GM21529 (cell line): ENCODE data around the gene TRIM17.

Experiments
- ATAC-seq: cut with Tn5 transposase; IDR thresholded peaks from one replicate; pipeline ENCODE4 v1.9.1; 2021; ENCODE audit not compliant: unreplicated experiment

The TRIM17 gene, protein sequence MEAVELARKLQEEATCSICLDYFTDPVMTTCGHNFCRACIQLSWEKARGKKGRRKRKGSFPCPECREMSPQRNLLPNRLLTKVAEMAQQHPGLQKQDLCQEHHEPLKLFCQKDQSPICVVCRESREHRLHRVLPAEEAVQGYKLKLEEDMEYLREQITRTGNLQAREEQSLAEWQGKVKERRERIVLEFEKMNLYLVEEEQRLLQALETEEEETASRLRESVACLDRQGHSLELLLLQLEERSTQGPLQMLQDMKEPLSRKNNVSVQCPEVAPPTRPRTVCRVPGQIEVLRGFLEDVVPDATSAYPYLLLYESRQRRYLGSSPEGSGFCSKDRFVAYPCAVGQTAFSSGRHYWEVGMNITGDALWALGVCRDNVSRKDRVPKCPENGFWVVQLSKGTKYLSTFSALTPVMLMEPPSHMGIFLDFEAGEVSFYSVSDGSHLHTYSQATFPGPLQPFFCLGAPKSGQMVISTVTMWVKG

DNA sequence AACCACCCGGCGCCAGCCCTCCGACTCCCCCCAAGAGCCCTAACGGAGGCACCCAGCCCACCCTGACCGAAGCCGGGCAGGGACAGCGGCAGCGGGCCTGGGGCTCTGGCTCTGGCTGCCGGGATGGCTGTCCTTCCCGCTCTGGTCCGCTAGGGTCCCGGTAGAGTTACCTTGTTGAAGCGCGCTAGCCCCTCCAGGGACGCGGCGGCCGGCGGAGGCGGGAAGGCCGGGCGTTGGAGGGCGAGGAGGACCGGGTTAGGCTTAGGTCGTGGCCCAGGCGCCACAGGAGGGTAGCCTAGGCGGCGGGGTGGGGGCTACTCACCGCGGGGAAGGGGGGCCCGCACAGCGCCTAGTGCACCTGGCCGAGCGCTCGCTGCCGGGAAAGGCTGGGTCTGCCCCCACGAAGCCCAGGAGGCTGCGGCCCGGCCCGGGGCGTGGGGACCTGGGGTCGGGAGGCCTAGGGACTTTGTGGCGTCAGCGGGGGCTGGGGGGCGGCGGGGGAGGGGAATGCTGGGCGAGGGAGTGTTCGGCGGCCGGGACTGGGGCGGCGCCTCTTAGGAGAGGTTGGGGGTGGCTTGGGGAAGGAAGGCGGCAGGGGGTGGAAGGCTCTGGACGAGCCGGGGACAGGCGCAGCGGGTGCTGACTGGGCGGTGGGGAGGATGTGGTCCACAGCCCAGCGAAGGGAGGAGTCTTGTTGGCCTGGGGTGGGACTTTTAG is at the start of gene TRIM17:
TRIM17 (minus strand) TSS at position 645 of the 717 bp plus-strand sequence. CDS start 1,789 bp downstream, outside the sequence.
- ATAC-seq, result no peak

DNA sequence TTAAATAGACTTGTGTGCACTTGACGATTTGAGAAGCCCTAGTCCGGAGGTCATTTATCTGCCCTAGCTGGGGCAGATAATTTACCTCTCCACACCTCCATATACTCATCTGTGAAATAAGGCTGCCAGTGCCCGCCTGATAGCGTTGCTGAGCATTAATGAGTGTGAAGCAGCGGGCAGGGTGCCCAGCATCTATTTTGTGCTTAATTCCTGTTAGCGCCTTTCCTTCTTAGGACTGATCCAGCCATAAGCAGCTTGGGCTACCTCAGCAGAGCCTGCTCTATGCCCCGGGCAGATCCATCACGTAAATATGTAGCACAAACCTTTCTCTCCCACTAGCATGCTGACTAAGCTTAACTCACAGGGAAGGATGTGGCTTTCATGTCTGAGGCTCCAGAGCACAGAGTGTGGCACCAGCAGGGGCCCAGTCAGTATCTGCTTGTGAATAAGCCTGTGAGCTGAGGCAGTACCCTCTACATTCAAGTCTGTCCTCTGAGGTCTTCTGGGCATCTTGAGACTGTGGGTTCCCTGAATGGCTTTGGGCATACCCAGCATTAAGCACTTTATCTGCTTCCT is 49.0 kb upstream of the TRIM17 start:
- ATAC-seq, result no peak

DNA sequence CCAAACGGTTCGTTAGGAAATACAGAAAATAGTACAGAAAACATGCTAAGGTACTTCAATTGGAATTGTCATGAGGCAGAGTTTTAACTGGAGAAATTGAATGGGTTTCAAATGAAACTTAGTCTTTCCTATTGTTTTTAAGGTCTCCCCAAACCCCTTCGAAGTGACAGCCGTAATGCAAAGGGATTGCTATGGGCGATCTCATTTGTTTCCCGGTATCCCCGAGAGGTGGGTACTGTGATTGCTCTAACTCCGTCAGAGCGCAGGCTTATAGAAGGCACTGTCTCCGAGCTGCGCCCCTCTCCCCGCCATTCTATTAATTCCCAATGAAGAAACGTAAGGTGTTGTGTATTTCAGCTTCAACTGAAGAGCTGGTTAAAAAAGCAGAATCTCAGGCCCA is 48.5 kb upstream of the TRIM17 start:
- no peak for ATAC-seq

DNA sequence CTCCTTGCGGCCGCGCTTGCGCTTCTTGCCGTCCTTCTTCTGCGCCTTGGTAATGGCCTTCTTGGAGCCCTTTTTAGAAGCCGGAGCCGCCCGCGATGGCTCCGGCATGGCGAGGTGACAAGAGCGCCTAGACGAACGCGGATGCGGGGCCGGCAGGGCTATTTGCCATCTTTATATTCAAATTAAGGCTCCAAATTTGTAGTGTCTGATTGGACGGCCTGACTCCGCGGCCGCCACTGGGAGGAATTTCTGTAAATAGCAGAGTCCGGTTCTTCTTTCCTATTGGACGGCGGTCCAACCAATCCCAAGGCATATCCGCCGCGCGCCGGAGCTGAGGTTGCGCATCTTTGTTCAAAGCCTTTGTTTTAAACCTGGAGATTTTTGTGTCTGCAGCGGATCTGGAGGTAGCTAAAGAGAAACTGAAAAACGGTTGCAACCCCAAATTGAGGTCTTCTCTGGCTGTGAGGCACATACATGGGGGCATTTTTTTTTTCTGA is 47.9 kb upstream of the TRIM17 start:
- ATAC-seq, result peak; percentile 82

DNA sequence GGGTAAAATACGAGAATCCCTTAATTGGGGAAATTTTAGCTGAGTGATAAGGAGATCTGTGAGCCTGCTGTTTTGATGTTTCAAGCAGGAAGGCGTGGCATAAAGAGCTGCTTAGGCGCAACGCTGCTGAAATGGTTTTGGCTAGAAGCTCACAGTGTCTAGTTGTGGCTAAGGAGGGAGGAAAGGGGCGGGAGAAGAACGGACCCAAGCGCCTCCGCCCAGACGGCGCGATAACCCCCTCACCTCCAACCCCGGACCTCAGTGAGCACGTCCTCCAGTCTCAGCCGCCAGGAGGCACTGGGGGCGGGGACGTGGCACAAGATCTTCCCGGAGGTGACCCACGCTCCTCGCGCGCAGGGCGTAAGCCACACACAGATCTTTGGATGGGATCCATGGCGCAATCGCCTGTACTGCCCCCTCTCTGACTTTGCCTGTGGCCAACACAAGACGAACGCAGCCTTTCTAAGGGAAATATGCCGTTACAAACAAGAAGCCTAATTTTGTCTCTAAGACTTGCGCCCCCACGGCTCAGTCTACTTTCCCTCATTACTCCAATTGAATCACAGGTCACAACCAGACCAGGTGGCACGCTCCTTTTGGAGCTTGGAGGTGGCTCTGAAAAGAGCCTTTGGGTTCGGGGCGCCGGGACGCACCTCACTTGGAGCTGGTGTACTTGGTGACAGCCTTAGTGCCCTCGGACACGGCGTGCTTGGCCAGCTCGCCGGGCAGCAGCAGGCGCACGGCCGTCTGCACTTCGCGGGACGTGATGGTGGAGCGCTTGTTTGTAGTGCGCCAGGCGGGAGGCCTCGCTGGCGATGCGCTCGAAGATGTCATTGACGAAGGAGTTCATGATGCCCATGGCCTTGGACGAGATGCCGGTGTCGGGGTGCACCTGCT is 47.1 kb upstream of the TRIM17 start:
- peak; percentile 64 for ATAC-seq

DNA sequence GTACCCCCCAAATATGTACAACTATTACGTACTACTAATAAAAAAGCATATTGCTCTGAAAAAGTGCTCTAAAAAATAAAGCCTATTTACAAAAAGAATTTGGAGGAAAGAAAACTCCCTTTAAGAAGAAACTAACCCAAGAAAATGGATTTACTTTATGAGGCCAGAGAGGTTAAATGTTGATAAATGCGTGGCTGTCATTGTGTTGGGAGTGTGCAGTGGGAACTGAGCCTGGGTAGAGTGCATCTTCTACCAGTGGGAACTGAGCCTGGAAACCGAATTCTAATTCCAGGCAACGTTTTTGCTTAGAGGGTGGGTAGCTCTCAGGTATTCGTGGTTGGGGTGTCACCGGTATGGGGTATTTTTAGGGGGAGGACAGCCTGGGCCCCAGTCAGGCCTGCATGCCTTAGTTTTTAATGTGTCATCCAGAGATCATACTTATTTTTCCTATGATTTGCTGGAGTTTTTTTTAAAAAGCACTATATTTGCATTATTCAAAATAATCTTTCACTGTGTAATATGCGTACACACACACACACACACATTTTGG is 46.4 kb upstream of the TRIM17 start:
- no peak for ATAC-seq

DNA sequence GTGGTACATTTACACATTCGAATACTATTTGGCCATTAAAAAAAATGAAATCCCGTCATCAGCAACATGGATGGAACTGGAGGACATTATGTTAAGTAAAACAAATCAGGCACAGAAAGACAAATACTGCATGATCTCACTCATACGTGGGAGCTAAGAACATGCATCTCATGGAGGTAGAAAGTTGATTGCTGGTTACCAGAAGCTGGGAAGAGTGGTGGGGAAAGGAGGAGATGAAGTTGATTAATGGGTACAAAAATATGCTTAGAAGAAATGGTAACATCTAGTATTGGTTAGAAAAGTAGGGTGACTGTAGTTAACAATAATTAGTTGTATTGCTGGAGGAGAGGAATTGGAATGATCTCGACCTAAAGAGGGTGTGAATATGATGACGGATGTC is 45.9 kb upstream of the TRIM17 start:
- no peak for ATAC-seq

DNA sequence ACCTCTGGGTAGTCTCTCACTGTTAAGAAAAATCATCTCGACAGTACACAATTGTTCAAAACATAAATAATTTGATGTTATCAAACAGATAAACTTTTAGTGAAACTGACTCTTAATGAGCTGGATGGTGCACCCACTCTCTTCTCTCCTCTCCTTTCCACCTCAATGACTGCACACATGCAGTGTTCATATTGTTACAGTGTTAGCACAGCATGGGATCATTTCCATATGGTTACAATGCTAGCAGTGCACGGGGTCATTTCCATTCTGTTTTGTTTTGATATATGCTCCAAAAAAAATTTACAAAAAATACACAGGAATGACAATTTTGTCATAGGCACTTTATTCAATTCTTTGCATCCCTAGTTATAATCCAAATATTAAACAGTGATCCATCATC is 44.2 kb upstream of the TRIM17 start:
- no peak for ATAC-seq

DNA sequence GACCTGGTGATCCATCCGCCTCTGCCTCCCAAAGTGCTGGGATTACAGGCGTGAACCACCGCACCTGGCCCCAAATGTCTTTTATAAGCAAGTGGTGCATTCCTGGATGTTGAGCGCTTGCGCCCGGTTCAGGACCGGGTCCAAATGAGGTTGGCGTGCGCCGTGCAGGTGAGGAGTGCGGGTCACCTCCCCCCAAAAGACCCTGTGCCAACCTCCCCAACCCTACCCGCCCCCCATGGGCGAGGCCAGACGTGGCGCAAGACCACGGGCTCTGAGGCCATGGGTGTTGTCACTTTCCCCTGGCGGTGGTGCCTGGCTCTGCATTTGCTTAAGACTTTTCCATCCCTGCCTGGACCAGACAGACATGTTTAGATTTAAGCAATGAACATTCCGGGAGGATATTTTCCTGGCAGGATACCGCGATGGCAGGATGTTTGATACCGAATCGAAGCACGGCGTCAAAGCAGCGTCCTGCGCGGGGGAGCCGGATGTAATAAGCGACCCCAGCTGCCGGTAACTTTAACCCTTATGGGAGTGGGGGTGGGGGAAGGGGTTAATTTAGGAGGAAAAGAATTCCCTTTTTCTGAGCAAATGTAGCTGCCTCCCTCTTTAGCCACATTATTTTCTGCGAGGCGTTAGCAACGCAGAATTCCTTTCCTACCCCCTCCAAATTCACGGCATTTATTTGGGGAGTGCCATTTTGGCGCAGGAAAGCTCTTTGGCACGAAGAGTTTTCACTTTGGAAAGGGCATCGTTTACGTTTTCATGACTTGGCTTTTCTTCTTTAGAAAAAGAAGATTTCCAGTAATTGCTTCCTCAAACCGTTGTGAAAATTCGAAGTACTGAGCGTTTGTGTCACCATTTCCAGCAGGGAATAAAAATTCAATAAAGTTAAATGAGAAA is 42.7 kb upstream of the TRIM17 start:
- peak; percentile 27 for ATAC-seq

DNA sequence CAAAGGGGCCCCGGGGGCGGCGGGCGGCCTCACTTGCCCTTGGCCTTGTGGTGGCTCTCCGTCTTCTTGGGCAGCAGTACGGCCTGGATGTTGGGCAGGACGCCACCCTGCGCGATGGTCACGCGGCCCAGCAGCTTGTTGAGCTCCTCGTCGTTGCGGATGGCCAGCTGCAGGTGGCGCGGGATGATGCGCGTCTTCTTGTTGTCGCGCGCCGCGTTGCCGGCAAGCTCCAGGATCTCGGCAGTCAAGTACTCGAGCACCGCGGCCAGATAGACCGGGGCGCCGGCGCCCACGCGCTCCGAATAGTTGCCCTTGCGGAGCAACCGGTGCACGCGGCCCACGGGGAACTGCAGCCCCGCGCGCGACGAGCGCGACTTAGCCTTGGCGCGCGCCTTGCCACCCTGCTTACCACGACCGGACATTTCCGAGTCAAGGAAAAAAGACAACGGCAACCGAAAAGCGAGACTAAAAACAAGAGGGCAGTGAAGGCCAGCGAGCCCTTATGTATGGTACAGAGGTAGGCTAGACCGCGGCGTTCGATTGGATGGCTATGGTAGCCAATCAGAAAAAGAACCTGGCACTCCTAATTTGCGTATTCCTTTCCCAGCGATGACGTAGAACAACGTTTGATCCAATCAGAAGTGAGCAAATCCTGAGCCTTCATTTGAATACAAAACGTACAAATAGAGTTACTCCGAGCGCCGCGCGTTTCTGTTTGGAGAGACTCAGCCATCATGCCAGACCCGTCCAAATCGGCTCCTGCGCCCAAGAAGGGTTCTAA is 40.9 kb upstream of the TRIM17 start:
- peak; percentile 87 for ATAC-seq

DNA sequence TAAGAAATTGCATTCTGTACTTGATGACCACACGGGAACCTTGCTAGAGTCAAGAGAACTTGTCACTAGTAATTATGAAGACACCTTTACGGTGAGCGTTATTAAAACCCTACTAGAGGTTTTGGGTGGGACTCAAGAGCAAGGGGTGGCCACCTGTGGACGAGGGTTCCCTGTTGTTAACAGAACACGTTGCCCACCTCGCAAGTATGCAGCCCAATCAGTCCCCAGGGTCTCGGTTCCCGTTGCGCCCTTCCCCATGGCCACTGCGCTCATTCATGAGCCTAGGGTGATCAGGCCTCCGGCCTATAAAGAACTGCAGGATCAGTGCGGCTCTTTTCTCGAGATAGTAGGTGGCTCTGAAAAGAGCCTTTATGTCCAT is 40.3 kb upstream of the TRIM17 start:
- peak; percentile 15 for ATAC-seq

DNA sequence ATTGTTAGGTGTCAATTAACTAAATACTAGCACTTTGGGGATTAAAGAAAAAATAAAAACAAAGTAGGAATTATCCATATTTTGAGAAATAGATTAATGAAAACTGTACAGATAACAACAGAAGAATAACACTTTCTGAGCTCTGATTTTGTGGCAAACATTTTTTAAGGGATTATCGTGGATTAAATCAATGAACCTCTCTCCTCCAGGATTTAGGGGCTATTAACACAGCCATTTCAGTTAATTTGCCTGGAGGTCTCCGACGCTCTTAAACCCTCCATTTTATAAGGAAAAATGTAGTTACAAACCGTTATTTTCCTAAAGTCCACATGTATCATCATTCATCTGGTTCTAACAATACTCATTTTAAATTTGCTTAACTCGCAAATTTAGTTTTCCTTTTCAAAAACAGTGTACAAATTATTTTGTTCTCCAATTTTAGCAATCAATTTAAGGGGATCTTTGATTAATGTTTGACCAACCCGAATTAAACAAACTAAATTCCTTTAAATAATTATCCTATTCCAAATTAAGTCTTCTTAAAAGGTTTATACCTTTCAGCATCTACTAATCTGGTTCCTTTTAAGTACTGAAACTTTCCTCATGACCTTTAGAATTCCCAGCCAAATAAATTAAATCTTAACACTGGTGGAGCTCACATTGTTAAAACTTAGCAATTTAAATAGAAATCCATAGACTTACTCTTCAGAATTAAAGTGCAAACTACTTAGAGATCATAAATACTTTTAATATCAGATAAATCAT is 39.8 kb upstream of the TRIM17 start:
- ATAC-seq, result no peak

DNA sequence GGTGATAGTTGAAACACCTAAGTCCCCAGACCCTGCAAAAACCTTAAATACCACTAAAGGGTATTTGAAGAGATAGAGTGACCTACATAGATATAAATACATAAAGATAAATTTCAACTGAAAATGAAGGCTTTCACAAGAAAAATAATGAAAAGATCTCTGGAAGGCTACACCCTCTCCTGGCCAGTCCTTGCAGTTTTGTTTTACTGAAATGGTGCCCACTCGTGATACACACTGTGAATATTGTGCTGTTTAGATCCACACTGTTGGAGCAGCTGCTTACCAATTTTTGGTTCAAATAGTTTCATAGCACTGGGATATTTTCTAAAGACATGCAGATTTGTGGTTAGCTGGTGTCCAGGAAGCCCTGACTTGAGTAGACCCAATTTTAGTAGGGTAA is 39.1 kb upstream of the TRIM17 start:
- ATAC-seq, result no peak

DNA sequence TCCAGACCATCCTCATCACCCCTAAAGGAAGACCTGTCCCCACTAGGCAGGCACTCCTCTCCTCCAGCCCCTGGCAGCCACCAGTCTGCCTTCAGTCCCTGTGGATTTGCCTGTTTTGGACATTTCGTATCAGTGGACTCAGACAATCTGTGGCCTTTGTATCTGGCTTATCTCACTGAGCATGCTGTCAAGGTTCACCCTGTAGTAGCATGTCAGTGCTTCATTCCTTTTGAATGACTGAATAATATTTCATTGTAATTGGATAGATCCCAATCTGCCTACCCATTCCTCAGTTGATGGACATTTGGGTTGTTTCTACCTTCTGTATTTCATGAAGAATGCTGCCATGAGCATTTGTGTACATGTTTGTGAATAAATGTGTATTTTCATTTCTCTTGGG is 37.6 kb upstream of the TRIM17 start:
- no peak for ATAC-seq

DNA sequence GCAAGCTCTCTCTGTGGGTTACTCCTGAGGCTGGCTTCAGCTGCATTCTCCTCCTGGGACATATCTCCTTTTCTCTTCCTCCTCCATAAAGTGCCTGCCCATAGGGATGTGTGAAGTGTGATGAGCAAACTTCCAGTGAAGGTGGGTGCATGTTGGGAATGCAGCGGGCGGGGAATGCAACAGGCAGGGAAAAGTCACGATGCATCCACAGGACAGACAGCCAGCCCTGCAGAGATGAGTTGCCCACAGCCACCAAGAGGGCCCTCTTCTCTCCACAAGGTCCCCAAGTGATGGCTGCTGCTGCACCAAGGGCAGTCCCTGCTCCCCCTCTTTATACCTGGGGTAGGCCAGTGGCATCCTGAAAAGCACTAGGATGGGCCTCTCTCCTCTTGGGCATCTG is 37.0 kb upstream of the TRIM17 start:
- ATAC-seq, result no peak

DNA sequence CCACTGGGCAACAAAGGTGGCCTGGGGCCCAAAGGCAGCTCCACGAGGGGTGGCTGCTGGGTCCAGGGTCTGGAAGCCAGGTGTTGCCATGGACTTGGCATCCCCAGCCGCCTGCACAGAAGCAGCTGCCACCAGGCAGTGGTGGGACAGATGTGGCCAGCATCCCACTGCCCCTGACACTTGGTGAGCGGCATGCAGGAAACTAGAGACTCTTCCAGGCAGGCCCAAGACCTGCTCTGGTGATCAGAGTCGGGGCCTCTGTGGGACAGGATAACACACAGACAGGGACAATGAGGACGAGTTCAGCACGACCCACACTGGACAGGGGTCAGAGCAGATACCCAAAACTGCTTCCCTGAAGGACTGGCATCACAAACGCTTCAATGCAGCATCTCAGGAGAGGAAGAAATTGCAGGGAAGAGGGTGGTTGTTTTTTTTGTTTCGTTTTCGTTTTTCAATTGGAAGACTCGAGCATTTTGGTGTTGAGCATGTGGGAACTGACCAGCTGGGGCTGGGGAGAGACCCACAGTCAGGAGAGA is 36.4 kb upstream of the TRIM17 start:
- no peak for ATAC-seq

DNA sequence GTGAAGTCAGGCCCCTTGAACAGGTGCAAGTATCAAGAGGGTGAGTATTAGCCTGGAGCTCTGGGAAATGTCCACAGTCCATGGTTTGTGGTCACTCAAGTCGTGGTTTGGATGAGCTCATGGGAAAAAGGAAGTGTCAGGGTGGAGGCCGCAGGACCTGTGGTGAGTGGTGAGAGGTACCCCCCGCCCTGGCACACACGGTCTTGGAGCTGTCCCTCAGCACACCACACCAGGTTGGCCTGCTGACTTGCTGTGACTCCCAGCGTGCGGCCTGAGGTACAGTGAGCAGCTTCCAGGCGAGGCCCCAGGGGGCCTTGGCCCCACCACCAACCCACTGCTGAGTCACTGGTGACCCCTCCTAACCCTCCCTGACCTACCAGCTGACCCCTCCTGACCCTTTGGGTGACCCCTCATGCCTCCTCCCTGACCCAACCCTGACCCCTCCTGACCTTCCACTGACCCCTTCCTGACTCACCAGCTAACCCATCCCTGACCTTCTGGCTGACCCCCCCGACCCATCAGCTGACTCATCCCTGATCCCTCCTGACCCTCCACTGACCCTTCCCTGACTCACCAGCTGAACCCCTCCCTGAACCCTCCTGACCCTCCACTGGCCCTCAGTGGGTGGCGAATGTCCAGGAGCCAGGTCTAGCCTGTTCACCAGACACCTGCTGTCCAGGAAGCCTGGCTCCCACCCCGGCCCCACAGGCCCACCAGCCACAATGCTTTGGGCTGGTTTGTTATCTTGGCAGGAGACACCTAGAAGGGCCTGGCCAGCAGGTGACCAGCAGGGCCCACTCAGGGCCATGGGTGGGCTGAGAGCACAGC is 35.7 kb upstream of the TRIM17 start:
- no peak for ATAC-seq
